NCI-H526 (cell line): Measurements from ENCODE around the gene GNPNAT1.
"Not testable (repeated sequence)": the region's sequence is repeated elsewhere in the genome, so short reads cannot be mapped to it uniquely, and the experiment has no call there.

Experiments used
- DNase-seq, 2 experiments: peaks; one replicate each; lab custom pipeline; 2025; lab: John Stamatoyannopoulos, UW

Gene GNPNAT1

DNA sequence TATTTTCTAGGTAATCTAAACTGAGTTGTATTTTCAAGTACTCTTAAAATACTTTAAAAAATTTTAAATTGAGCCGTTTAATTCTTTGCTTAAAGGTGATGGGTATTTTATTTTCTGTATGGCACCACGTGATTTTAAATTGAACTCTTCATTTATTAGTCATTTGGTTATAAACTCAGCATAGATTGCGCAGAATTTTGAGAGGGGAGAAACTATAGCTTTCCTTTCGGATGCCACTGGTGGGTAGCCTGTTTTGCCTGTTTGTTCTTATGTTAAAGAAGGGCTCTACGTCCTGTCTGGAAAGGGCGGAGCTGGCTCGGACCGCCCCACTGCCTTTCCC lies 61.9 kb downstream of the GNPNAT1 start:
- no peak for DNase-seq

DNA sequence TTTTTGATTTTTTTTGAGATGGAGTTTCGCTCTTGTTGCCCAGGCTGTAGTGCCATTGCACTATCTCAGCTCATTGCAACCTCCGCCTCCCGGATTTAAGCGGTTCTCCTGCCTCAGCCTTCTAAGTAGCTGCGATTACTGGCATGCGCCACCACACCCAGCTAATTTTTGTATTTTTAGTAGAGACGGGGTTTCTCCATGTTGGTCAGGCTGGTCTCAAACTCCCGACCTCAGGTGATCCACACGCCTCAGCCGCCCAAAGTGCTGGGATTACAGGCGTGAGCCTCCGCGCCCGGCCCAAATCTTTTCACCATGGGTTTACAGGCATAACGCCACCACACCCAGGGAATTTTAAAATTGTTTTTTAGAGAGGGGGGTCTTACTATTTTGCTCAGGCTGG lies 62.4 kb downstream of the GNPNAT1 start:
- DNase-seq = not testable (repeated sequence)

DNA sequence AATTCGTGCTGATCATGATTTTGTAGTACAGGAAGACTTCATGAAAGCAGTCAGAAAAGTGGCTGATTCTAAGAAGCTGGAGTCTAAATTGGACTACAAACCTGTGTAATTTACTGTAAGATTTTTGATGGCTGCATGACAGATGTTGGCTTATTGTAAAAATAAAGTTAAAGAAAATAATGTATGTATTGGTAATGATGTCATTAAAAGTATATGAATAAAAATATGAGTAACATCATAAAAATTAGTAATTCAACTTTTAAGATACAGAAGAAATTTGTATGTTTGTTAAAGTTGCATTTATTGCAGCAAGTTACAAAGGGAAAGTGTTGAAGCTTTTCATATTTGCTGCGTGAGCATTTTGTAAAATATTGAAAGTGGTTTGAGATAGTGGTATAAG lies 63.9 kb downstream of the GNPNAT1 start:
- not testable (repeated sequence) for DNase-seq
